Ishikawa (cell line): ENCODE results near the gene A2M.

Experiments
- CEBPB ChIP-seq: IDR thresholded peaks from 2 replicates; pipeline ENCODE4 v1.6.1; 2012
- CREB1 ChIP-seq: IDR thresholded peaks from 2 replicates; pipeline ENCODE4 v1.6.1; 2012; ENCODE audit warnings: low read depth
- EGR1 ChIP-seq: IDR thresholded peaks from 2 replicates; pipeline ENCODE4 v1.6.1; 2012
- EP300 ChIP-seq: IDR thresholded peaks from 2 replicates; pipeline ENCODE4 v1.6.1; 2012; ENCODE audit warnings: borderline replicate concordance
- FOXM1 ChIP-seq: IDR thresholded peaks from 2 replicates; pipeline ENCODE4 v1.6.1; 2012; ENCODE audit warnings: low read depth, borderline replicate concordance
- NFIC ChIP-seq: IDR thresholded peaks from 2 replicates; pipeline ENCODE4 v1.6.1; 2012
- RAD21 ChIP-seq: IDR thresholded peaks from 2 replicates; pipeline ENCODE4 v1.6.1; 2012; ENCODE audit warnings: low read depth
- TAF1 ChIP-seq: IDR thresholded peaks from 2 replicates; pipeline ENCODE4 v1.6.1; 2012; ENCODE audit warnings: low read depth, mild to moderate bottlenecking
- TCF12 ChIP-seq: IDR thresholded peaks from 2 replicates; pipeline ENCODE4 v1.6.1; 2012; ENCODE audit warnings: low read depth
- TEAD4 ChIP-seq: IDR thresholded peaks from 2 replicates; pipeline ENCODE4 v1.6.1; 2012
- YY1 ChIP-seq: IDR thresholded peaks from 2 replicates; pipeline ENCODE4 v1.6.1; 2012; ENCODE audit warnings: low read depth
- ZBTB7A ChIP-seq: IDR thresholded peaks from 2 replicates; pipeline ENCODE4 v1.6.1; 2012; ENCODE audit warnings: low read depth
- TF ChIP-seq, protein P1 (sequence below): IDR thresholded peaks from 2 replicates; pipeline ENCODE4 v1.6.1; 2012; ENCODE audit warnings: low read depth, mild to moderate bottlenecking
- TF ChIP-seq, protein P2 (sequence below): IDR thresholded peaks from 2 replicates; pipeline ENCODE4 v1.6.1; 2012
- TF ChIP-seq, protein P3 (sequence below): IDR thresholded peaks from 2 replicates; pipeline ENCODE4 v1.6.1; 2012

The A2M gene

DNA sequence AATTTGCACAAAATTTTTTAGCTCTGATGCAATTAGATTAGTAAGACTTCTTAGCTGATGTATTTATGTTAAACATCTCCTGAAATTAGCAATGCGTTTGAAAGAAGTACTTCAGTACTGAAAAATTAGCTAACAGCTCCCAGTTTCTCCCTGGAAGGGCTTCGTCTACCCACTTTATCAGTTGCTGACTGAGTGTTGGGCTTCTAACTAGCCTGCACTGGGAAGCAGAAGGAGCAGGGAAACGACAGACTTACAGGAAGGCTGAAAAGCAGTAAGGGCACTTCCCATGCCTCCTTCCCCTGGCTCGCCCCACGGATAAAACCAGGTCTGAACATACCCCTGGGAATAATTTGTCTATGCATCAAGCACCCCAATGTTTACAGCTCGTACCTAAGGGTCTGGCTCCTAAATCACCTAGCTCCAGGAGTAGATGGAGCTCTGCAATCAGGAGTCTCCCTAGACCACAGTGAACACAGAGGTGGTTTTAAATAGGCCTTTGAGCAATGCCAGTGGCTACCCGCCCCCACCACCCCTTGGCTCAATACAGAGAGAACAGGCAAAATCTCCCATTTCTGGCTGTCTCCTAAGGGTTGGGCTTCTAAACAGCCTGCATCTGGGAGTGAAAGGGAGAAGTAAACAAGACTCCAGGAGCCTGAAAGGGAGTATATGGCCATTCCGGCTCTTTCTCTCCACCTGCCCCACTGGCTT is 23.7 kb downstream of the A2M start:
- no peak for TF ChIP-seq FOXM1
- TF ChIP-seq, protein P1, sequence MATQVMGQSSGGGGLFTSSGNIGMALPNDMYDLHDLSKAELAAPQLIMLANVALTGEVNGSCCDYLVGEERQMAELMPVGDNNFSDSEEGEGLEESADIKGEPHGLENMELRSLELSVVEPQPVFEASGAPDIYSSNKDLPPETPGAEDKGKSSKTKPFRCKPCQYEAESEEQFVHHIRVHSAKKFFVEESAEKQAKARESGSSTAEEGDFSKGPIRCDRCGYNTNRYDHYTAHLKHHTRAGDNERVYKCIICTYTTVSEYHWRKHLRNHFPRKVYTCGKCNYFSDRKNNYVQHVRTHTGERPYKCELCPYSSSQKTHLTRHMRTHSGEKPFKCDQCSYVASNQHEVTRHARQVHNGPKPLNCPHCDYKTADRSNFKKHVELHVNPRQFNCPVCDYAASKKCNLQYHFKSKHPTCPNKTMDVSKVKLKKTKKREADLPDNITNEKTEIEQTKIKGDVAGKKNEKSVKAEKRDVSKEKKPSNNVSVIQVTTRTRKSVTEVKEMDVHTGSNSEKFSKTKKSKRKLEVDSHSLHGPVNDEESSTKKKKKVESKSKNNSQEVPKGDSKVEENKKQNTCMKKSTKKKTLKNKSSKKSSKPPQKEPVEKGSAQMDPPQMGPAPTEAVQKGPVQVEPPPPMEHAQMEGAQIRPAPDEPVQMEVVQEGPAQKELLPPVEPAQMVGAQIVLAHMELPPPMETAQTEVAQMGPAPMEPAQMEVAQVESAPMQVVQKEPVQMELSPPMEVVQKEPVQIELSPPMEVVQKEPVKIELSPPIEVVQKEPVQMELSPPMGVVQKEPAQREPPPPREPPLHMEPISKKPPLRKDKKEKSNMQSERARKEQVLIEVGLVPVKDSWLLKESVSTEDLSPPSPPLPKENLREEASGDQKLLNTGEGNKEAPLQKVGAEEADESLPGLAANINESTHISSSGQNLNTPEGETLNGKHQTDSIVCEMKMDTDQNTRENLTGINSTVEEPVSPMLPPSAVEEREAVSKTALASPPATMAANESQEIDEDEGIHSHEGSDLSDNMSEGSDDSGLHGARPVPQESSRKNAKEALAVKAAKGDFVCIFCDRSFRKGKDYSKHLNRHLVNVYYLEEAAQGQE, result no peak
- TF ChIP-seq CREB1, result no peak
- TF ChIP-seq TCF12, result no peak
- TF ChIP-seq NFIC, result no peak
- TF ChIP-seq, protein P2, sequence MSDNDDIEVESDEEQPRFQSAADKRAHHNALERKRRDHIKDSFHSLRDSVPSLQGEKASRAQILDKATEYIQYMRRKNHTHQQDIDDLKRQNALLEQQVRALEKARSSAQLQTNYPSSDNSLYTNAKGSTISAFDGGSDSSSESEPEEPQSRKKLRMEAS, result no peak
- TF ChIP-seq RAD21, result no peak

DNA sequence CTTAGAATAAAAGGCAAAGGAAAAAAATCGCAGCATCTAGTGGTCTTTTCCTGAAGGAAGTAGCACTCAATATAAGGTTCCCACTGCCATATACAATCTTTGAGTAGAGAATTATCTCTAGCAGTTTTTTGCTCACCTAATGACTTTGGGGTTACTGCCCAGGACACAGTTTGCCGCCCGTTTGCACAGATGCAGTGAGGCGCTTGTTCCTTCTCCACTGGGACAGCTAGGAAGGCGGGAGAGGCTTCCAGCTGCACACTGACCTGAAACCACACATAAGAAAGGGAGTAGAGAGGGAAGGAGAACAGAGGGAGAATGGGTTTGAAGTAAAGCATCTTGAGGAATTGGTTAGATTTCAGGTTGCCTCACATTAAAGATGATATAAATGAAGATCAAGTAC is 25.5 kb downstream of the A2M start:
- TF ChIP-seq EP300, result no peak

DNA sequence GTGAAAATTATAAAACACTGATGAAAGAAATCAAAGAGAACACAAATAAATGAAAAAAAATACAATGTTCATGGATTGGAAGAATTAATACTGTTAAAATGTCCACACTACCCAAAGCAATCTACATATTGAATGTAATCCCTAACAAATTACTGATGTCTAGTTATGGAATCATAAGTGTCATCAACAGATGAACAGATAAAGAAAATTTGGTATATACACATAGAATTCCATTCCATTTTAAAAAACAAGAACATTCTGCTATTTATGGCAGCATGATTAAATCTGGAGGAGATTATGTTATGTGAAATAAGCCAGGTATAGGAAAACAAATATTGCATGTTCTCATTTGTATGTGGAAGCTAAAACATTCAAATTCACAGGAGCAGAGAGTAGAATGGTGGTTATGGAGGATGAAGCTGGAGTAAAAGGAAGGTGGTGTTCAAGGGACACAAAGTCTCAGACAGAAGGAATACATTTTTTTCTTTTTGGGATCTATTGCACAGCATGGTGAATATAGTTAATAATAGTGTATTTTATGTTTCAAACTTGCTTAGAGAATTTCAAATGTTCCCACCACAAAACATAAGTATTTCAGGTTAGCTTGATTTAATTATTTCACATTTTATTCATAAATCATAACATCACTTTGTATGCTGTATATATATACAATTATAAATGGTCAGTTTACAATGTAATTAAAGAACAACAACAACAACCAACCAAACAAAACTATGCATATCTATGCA is 28.5 kb downstream of the A2M start:
- TF ChIP-seq NFIC (no peak), RAD21 (no peak), TAF1 (no peak), TCF12 (no peak), CEBPB (no peak), ZBTB7A (no peak)
- TF ChIP-seq, protein P3, sequence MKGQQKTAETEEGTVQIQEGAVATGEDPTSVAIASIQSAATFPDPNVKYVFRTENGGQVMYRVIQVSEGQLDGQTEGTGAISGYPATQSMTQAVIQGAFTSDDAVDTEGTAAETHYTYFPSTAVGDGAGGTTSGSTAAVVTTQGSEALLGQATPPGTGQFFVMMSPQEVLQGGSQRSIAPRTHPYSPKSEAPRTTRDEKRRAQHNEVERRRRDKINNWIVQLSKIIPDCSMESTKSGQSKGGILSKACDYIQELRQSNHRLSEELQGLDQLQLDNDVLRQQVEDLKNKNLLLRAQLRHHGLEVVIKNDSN, result no peak

DNA sequence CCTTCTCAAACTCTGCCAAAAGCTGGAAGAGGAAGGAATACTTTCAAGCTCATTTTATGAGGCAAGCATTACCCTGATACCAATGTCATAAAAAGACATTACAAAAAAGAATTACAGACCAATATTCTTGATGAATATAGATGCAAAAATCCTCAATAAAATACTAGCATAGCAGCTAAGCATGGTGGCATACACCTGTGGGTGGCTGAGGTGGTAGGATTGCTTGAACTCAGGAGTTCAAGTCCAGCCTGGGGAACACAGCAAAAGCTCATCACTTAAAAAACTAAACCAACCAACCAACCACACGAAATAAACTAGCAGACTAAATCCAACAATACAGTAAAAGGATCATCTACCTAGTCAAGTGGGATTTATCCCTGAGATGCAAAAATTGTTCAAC is 29.6 kb downstream of the A2M start:
- TF ChIP-seq, protein P2, result no peak
- TF ChIP-seq CREB1 (no peak), YY1 (no peak), EP300 (no peak), NFIC (no peak), FOXM1 (no peak), TAF1 (no peak)
- TF ChIP-seq, protein P3, result no peak

DNA sequence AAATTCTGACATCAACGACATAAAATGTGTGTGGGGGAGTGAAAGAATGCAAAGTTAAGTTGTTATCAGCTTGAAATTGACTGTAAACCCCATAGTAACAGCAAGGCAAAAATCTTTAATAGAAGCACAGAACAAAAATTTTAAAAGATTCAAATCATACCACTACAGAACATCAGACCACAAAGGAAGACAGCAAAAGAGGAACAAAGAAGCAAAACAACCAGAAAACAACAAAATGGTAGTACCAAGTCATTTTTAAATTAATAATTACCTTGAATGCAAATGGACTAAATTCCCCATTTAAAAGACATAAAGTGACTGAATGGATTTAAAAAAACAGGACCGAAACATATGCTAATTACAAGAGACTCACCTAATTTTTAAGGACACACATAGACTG is 31.3 kb downstream of the A2M start:
- TF ChIP-seq RAD21, result no peak
- TF ChIP-seq CEBPB, result no peak
- TF ChIP-seq YY1, result no peak
- TF ChIP-seq, protein P3, result no peak
- TF ChIP-seq CREB1, result no peak
- TF ChIP-seq TEAD4, result no peak
- no peak for TF ChIP-seq TCF12

DNA sequence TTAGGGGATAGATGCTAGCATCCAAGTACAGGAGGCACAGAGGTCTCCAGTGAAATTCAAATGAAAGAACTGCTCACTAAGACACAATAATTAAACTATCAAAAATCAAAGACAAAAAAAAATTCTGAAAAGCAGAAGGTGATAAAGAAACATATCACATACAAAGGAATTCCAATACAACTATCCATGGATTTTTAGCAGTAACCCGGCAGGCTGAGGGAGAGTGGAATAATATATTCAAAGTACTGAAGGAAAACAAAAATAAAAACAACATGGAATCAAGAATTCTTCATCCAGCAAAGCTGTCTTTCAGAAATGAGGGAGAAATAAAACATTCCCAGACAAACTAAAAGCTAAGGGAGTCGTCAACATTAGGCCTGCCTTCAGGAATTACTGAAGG is 31.9 kb downstream of the A2M start:
- TF ChIP-seq, protein P3, result no peak
- TF ChIP-seq NFIC (no peak), CREB1 (no peak), FOXM1 (no peak), CEBPB (no peak), TEAD4 (no peak), EGR1 (no peak), ZBTB7A (no peak), RAD21 (no peak), TAF1 (no peak), EP300 (no peak), YY1 (no peak), TCF12 (no peak)
- TF ChIP-seq, protein P2, result no peak
- TF ChIP-seq, protein P1, result no peak
